Fibroblast of upper back skin (primary cell): ENCODE results near the gene NINJ2.
"Not testable (repeated sequence)": the region's sequence is repeated elsewhere in the genome, so short reads cannot be mapped to it uniquely, and the experiment has no call there.

Experiments
- DNase-seq: peaks from one replicate; pipeline ENCODE4 v3.0.0-alpha.2; 2013

Gene NINJ2

GRCh38 chr12:583251-583869 lies 79.9 kb downstream of the NINJ2 start:
- no peak for DNase-seq

GRCh38 chr12:581746-582145 lies 81.5 kb downstream of the NINJ2 start:
- no peak for DNase-seq

- DNase-seq = no peak
Measured at GRCh38 chr12:581321-581720, 81.9 kb downstream of the NINJ2 start.

- no peak for DNase-seq
Measured at GRCh38 chr12:580813-581212, 82.4 kb downstream of the NINJ2 start.

- no peak for DNase-seq
Measured at GRCh38 chr12:579420-580110, 83.7 kb downstream of the NINJ2 start.

- DNase-seq = no peak
Measured at GRCh38 chr12:578748-579419, 84.4 kb downstream of the NINJ2 start.

GRCh38 chr12:577994-578747 lies 85.1 kb downstream of the NINJ2 start:
- DNase-seq = not testable (repeated sequence)

- DNase-seq = no peak
Measured at GRCh38 chr12:576615-577110, 86.6 kb downstream of the NINJ2 start.

GRCh38 chr12:575948-576614 lies 87.2 kb downstream of the NINJ2 start:
- DNase-seq = peak; percentile 68

- DNase-seq = no peak
Measured at GRCh38 chr12:575129-575502, 88.1 kb downstream of the NINJ2 start.

GRCh38 chr12:574475-575128 lies 88.6 kb downstream of the NINJ2 start:
- DNase-seq = peak; percentile 13

- DNase-seq = no peak
Measured at GRCh38 chr12:573232-573631, 90.0 kb downstream of the NINJ2 start.

GRCh38 chr12:572532-572899 lies 90.7 kb downstream of the NINJ2 start:
- no peak for DNase-seq

- DNase-seq = no peak
Measured at GRCh38 chr12:571795-572531, 91.3 kb downstream of the NINJ2 start.

- peak; percentile 66 for DNase-seq
Measured at GRCh38 chr12:570921-571794, 92.1 kb downstream of the NINJ2 start.

- DNase-seq = peak; percentile 82
Measured at GRCh38 chr12:570435-570920, 92.8 kb downstream of the NINJ2 start.

- DNase-seq = peak; percentile 81
Measured at GRCh38 chr12:569803-570434, 93.3 kb downstream of the NINJ2 start.

GRCh38 chr12:569091-569676 lies 94.1 kb downstream of the NINJ2 start:
- no peak for DNase-seq

GRCh38 chr12:568486-568885 lies 94.8 kb downstream of the NINJ2 start:
- DNase-seq = no peak
